ENCODE results near the gene CRKL. TPM values are rescaled to one million over a fixed set of nuclear protein-coding genes. Genes with fewer than 3 reads are reported as not detected.

CRKL gene
- total RNA-seq, 1 donor = 38.4 TPM

DNA sequence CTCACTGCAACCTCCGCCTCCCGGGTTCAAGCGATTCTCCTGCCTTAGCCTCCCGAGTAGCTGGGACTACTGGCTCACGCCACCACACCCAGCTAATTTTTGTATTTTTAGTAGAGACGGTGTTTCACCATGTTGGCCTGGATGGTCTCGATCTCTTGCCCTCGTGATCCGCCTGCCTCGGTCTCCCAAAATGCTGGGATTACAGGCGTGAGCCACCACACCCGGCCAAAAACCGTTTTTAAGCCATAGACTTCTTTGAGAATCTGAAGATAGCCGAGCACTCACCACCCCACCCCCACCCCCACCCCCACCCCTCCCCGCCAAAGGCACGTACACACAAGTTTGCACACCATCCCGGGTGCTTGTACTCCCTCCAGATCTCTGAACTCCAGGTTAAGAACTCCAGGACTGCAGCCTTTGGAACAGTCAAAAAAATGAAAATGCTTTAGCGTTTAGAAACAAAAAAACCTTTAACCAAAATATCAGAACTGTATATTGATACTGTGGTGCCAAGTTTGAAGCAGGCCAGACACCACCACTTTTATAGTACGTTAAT lies 1.5 kb downstream of the CRKL start:
- H3K79me2 ChIP-seq (ENCODE audit: insufficient read depth, low read length) = peaks cover 65% of the 10 kb centered on the region
- H4K20me1 ChIP-seq (ENCODE audit: insufficient read depth, low read length) = peaks cover 39% of the 10 kb centered on the region
- no peaks in the 10 kb centered on the region for H3K36me3 ChIP-seq (ENCODE audit: insufficient read depth, low read length)
- no peak for DNase-seq (ENCODE audit: insufficient read length, low spot score, missing footprints)
- H3K9me3 ChIP-seq (ENCODE audit: low read depth, low read length) = no peaks in the 10 kb centered on the region
- H3K4me2 ChIP-seq (ENCODE audit: insufficient read depth, low read length) = peak overlapping the region; percentile 98
- H3K27ac ChIP-seq (ENCODE audit: low read depth, low read length) = peak overlapping the region; percentile 85
- no peaks in the 10 kb centered on the region for H3K27me3 ChIP-seq (ENCODE audit: insufficient read depth, low read length)
- H3K4me1 ChIP-seq (ENCODE audit: insufficient read depth, low read length) = peaks cover 28% of the 10 kb centered on the region
- H3K4me3 ChIP-seq (ENCODE audit: insufficient read depth, low read length) = peak overlapping the region; percentile 83
- no peak overlapping the region for H2AFZ ChIP-seq (ENCODE audit: low read length)
- TF ChIP-seq, protein P1, sequence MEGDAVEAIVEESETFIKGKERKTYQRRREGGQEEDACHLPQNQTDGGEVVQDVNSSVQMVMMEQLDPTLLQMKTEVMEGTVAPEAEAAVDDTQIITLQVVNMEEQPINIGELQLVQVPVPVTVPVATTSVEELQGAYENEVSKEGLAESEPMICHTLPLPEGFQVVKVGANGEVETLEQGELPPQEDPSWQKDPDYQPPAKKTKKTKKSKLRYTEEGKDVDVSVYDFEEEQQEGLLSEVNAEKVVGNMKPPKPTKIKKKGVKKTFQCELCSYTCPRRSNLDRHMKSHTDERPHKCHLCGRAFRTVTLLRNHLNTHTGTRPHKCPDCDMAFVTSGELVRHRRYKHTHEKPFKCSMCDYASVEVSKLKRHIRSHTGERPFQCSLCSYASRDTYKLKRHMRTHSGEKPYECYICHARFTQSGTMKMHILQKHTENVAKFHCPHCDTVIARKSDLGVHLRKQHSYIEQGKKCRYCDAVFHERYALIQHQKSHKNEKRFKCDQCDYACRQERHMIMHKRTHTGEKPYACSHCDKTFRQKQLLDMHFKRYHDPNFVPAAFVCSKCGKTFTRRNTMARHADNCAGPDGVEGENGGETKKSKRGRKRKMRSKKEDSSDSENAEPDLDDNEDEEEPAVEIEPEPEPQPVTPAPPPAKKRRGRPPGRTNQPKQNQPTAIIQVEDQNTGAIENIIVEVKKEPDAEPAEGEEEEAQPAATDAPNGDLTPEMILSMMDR (IDR thresholded peaks at IDR 0.05; ENCODE audit: extremely low read depth, low read depth, low read length) = no peak

GRCh38 chr22:20919718-20920117 lies 2.5 kb downstream of the CRKL start:
- Histone ChIP-seq H3K4me1 (ENCODE audit: insufficient read depth, low read length) (peaks cover 28% of the 10 kb centered on the region), H3K79me2 (ENCODE audit: insufficient read depth, low read length) (peaks cover 74% of the 10 kb centered on the region), H3K4me3 (ENCODE audit: insufficient read depth, low read length) (peak overlapping the region; percentile 83), H4K20me1 (ENCODE audit: insufficient read depth, low read length) (peaks cover 47% of the 10 kb centered on the region), H3K27me3 (ENCODE audit: insufficient read depth, low read length) (no peaks in the 10 kb centered on the region), H3K9me3 (ENCODE audit: low read depth, low read length) (no peaks in the 10 kb centered on the region), H2AFZ (ENCODE audit: low read length) (no peak overlapping the region), H3K27ac (ENCODE audit: low read depth, low read length) (peak overlapping the region; percentile 1), H3K36me3 (ENCODE audit: insufficient read depth, low read length) (no peaks in the 10 kb centered on the region), H3K4me2 (ENCODE audit: insufficient read depth, low read length) (peak overlapping the region; percentile 98)
- no peak for DNase-seq (ENCODE audit: insufficient read length, low spot score, missing footprints)
- TF ChIP-seq, protein P1 (IDR thresholded peaks at IDR 0.05; ENCODE audit: extremely low read depth, low read depth, low read length) = no peak

DNA sequence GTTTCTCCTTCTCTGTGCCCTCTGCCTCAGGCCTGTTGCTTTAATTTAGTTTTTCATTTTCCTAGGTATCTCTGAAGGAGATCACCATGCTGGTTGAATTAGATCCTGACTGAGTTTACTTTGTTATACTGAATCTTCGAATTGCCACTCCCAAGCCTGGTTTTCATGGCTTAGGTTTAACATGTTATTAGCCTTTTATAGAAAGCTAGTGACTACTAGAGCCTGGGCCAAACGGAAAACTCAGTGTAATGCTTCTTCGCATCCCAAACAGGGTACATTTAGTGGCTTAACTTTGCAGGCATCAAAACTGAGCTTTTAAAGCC lies 3.6 kb downstream of the CRKL start:
- peaks cover 28% of the 10 kb centered on the region for H3K4me1 ChIP-seq (ENCODE audit: insufficient read depth, low read length)
- H2AFZ ChIP-seq (ENCODE audit: low read length) = no peak overlapping the region
- no peak for DNase-seq (ENCODE audit: insufficient read length, low spot score, missing footprints)
- no peaks in the 10 kb centered on the region for H3K36me3 ChIP-seq (ENCODE audit: insufficient read depth, low read length)
- H3K27ac ChIP-seq (ENCODE audit: low read depth, low read length) = peak overlapping the region; percentile 1
- peak overlapping the region; percentile 98 for H3K4me2 ChIP-seq (ENCODE audit: insufficient read depth, low read length)
- TF ChIP-seq, protein P1 (IDR thresholded peaks at IDR 0.05; ENCODE audit: extremely low read depth, low read depth, low read length) = no peak
- no peaks in the 10 kb centered on the region for H3K27me3 ChIP-seq (ENCODE audit: insufficient read depth, low read length)
- H3K4me3 ChIP-seq (ENCODE audit: insufficient read depth, low read length) = peak overlapping the region; percentile 83
- peaks cover 47% of the 10 kb centered on the region for H4K20me1 ChIP-seq (ENCODE audit: insufficient read depth, low read length)
- H3K79me2 ChIP-seq (ENCODE audit: insufficient read depth, low read length) = peaks cover 86% of the 10 kb centered on the region
- no peaks in the 10 kb centered on the region for H3K9me3 ChIP-seq (ENCODE audit: low read depth, low read length)

GRCh38 chr22:20922141-20922751 lies 5.0 kb downstream of the CRKL start:
- H3K9me3 ChIP-seq (ENCODE audit: low read depth, low read length) = no peaks in the 10 kb centered on the region
- no peak overlapping the region for H3K27ac ChIP-seq (ENCODE audit: low read depth, low read length)
- H3K27me3 ChIP-seq (ENCODE audit: insufficient read depth, low read length) = no peaks in the 10 kb centered on the region
- DNase-seq (ENCODE audit: insufficient read length, low spot score, missing footprints) = no peak
- H3K4me2 ChIP-seq (ENCODE audit: insufficient read depth, low read length) = peak overlapping the region; percentile 16
- H3K4me1 ChIP-seq (ENCODE audit: insufficient read depth, low read length) = peaks cover 23% of the 10 kb centered on the region
- H3K36me3 ChIP-seq (ENCODE audit: insufficient read depth, low read length) = no peaks in the 10 kb centered on the region
- TF ChIP-seq, protein P1 (IDR thresholded peaks at IDR 0.05; ENCODE audit: extremely low read depth, low read depth, low read length) = no peak
- H2AFZ ChIP-seq (ENCODE audit: low read length) = no peak overlapping the region
- H3K79me2 ChIP-seq (ENCODE audit: insufficient read depth, low read length) = peaks cover 100% of the 10 kb centered on the region
- peaks cover 55% of the 10 kb centered on the region for H4K20me1 ChIP-seq (ENCODE audit: insufficient read depth, low read length)
- no peak overlapping the region for H3K4me3 ChIP-seq (ENCODE audit: insufficient read depth, low read length)
